Right cardiac atrium (tissue), 5 donors: Measurements from ENCODE around the gene ZFHX3. TPM values are rescaled to one million over a fixed set of nuclear protein-coding genes. Genes with fewer than 3 reads are reported as not detected.

ENCODE experiments used
- ATAC-seq, 2 donors: fragments of 200-7000 bp; cut with Tn5 transposase; one replicate each; pipeline versions ENCODE4 v1.8.0 to v1.9.1; 2020; ENCODE audit warnings: moderate library complexity in 2 of 2, mild to moderate bottlenecking in 1 of 2
- DNase-seq, 3 donors: peaks; one replicate each; pipeline ENCODE4 v3.0.0-alpha.2; 2020
- H3K27ac ChIP-seq: one replicate; pipeline ENCODE4 v1.5.1; 2013; ENCODE audit warnings: mild to moderate bottlenecking, low read length, control low read depth, moderate library complexity
- H3K27me3 ChIP-seq: one replicate; pipeline ENCODE4 v1.6.1; 2013; ENCODE audit not compliant: control insufficient read depth, insufficient read depth
- H3K4me1 ChIP-seq: one replicate; pipeline ENCODE4 v1.6.1; 2013; ENCODE audit warnings: low read length; ENCODE audit not compliant: control insufficient read depth, insufficient read depth
- H3K4me3 ChIP-seq: one replicate; pipeline ENCODE4 v1.5.1; 2013; ENCODE audit warnings: low read length, control low read depth
- H3K9me3 ChIP-seq: one replicate; pipeline ENCODE4 v1.6.1; 2013; ENCODE audit warnings: low read length; ENCODE audit not compliant: control insufficient read depth
- WGBS: extraction: QIAGEN DNeasy Blood & Tissue Kit; methylation state at CpG from one replicate; pipeline ENCODE4 v1.1.7; 2013; 5-methylcytosine and 5-hydroxymethylcytosine counted together
- intact Hi-C, 4 donors: fragments of 100-400 bp; cut with DNase I; formaldehyde crosslinking; loops; one replicate each; pipeline versions ENCODE4 v1.11.0 to v1.14.0; 2022 to 2023
- polyA plus RNA-seq: library from polyadenylated mRNA; stranded (reverse); fragments of 200-250 nt; gene quantifications from one replicate; pipeline ENCODE4 v1.2.3, GENCODE V29; 2013
- total RNA-seq, 4 donors: library from RNA; stranded (reverse); fragmentation: NEBNext Ultra II Directional; extraction: Animal tissue kit (Norgen Biotek cat#: 25700); gene quantifications; one replicate each; pipeline ENCODE4 v1.2.1, GENCODE V29; 2021
- donor health status: healthy with polysubstance abuse.
- donor health status: DM: no; HTN: yes; CAD: no.
- donor health status: DM: no; HTN: no; CAD: no.
- donor health status: DM: no; HTN: yes; CAD: no; lungs with severe emphysema.
- donor health status: DM: yes; HTN: yes; CAD: no.

ZFHX3 gene
- total and polyA plus RNA-seq, 5 donors: 4.3 to 18.2 (median 9.7) TPM

DNA sequence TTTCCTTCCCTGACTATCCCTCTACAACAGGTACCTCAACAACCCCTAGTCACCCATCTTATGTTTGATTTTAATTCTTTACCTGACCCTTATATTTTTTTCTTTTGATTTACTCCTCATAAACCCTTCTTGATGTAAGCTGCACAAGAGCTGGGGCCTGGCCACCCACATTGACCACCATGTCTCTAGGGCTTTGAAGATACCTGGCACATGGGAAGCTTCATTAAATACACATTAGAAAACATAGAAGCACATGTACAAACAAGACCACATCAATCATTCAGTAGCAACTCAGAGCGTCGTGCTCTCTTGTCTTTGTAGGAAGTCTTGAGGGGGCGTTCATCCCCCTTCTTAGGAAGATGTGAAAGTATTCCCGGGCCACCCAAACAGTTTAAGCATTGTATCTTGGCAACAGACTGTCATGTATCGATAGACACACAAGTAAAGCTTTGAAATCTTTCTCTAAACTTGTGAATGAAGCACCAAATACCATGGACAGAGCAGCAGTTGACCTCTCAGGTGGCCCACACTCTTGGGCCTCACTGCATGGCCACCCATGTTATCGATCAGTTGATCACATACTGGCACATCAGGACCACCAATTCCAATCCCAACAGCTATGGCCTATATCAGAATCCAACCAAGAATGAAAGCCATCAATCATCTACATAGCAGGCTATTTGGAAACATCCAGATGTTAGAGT, 183.6 kb downstream of the ZFHX3 start:
- no peak for DNase-seq
- H3K4me3 ChIP-seq: no peak overlapping the region
- H3K27ac ChIP-seq: no peak overlapping the region
- whole genome bisulfite sequencing: 92% methylated on average over 6 of the region's 6 CpGs
- H3K4me1 ChIP-seq: peaks cover 1% of the 10 kb centered on the region
- intact Hi-C loops: no loop called here
- ATAC-seq: no peak
- no peaks in the 10 kb centered on the region for H3K27me3 ChIP-seq
- no peaks in the 10 kb centered on the region for H3K9me3 ChIP-seq

DNA sequence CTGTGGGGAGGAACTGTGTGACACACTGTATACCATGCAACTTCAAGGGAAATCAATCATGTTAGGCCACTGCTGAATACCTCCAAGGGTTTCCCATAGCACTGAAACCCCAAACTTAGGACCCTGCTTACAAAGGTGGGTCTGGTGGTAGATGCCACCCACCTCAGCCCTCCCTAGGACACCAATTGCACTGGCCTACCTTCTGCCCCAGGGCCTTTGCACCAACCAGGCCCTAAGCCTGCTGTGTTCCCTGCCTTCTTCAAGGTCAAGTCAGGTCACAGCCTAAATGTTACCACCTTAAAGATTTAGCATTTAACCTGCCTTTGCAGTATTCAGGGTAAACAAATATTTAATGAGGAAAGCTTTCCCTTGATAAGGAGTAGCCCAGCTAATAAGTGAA, 185.8 kb downstream of the ZFHX3 start:
- DNase-seq: no peak
- ATAC-seq: no peak

DNA sequence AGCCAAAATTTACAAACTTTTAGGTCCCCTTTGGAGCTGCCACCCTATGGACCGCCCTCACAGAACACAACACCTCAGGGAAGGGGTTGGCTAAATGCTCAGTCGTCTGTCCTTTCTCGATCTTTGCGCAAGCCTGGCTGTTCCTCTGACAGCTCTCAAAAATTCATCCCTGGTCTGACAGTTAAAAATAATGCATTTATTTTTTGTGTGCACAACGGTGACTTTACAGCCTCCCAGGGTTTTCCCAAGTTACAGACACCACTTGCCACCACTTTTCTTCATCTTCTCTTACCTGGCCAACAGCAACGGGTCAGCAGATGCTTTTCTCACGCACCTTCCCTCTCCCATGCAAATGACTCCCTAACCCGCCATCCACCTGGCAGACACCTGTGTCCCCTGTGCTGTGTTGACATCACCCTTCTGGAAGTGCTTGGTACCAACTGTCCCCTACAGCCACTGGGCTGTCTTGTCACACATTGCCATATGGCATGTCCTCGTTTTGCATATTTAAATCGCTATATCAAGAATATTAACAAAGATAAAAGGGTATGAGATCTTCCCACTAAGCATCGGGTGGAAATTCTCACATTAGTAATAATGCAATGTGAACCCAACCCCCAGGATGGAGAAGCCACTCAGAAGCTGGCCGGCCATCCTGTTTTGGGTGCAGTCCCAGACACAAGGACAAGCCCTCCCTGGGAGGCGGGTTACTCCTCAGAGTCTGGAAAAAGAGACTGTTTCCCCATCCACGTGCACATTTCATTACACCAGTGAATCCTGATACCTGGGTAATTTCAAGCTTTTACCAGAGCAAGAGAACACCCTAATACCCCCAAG, 187.0 kb downstream of the ZFHX3 start:
- no peak overlapping the region for H3K27ac ChIP-seq
- ATAC-seq (no peak), DNase-seq (peak in 1 of 3 donors; percentile 59)
- H3K9me3 ChIP-seq: no peaks in the 10 kb centered on the region
- no peaks in the 10 kb centered on the region for H3K27me3 ChIP-seq
- peaks cover 1% of the 10 kb centered on the region for H3K4me1 ChIP-seq
- no peak overlapping the region for H3K4me3 ChIP-seq
- WGBS: 83% methylated on average over 14 of the region's 14 CpGs
- intact Hi-C loops: no loop called here

More for the DNA sequence above, 185.8 kb downstream of the ZFHX3 start:
- Histone ChIP-seq H3K27ac (no peak overlapping the region), H3K4me1 (peaks cover 1% of the 10 kb centered on the region), H3K27me3 (no peaks in the 10 kb centered on the region), H3K9me3 (no peaks in the 10 kb centered on the region), H3K4me3 (no peak overlapping the region)
- intact Hi-C loops: no loop called here

DNA sequence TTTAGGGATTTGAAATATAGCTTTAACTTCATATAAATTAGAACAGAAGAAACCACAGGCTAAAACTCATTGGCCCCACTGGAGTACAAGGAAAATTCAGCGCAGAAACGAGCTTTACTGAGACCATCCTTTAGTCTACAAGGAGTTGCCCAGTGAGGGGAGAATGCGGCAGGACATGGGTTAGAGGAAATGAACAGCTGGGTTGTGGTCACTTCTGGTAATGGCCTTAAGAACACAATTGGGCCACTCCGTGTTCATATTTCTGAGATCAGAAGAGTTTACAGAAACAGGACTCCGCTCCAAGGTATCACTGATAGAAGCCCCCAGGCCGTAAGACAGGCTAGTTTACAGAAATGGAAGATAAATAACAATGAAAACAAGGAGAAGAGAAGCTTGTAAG, 188.3 kb downstream of the ZFHX3 start:
- 94% methylated on average over 6 of the region's 6 CpGs for WGBS
- intact Hi-C loops: no loop called here
- Histone ChIP-seq H3K4me3 (no peak overlapping the region), H3K27me3 (no peaks in the 10 kb centered on the region), H3K4me1 (peaks cover 1% of the 10 kb centered on the region), H3K27ac (no peak overlapping the region), H3K9me3 (no peaks in the 10 kb centered on the region)
- no peak for DNase-seq
- ATAC-seq: no peak

DNA sequence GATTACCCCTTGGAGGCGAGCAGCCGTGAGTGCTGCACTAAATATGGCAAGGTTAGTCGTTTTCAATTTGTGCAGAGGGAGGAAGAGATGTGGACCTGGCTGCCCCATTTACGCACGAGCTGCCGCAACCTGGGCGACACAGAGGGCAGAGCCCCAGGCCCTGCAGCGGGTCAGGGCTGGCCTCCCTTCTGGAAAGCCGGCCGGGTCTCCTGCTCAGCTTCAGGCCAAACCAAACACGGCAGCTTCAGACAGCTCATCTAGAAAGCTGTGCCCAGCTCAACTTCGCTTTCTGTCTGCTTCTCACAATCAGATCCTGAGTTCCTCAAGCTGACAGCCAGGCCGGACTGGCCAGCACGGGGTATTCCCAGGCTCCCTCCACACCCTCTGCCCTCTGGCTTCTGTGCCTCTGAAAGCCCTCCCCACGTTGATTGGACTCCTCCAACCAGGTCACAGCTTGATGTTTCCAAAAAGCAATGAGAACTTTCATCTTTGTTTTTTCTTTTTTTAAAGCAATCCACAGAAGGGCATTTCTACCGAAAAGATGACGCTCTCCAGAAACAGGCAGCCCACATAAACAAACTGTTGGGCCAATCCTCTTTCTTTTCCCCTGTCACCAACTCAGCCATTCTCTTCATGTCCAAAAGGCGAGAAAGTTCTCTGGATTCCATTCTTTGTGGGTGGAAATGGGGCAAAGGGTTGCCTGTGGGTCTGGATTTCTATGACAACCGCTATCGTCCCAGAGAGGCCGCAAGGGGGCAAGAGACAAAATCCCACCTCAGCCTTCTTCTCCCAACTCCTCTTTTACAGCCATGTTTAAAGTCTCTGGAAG, 189.0 kb downstream of the ZFHX3 start:
- DNase-seq (peak; percentile 47 to 73 (median 69)), ATAC-seq (peak; percentile 79 to 82)
- peaks cover 5% of the 10 kb centered on the region for H3K4me1 ChIP-seq
- 57% methylated on average over 21 of the region's 21 CpGs for WGBS
- no peaks in the 10 kb centered on the region for H3K9me3 ChIP-seq
- peak overlapping the region; percentile 61 for H3K27ac ChIP-seq
- H3K27me3 ChIP-seq: no peaks in the 10 kb centered on the region
- H3K4me3 ChIP-seq: no peak overlapping the region
- intact Hi-C loops: no loop called here

DNA sequence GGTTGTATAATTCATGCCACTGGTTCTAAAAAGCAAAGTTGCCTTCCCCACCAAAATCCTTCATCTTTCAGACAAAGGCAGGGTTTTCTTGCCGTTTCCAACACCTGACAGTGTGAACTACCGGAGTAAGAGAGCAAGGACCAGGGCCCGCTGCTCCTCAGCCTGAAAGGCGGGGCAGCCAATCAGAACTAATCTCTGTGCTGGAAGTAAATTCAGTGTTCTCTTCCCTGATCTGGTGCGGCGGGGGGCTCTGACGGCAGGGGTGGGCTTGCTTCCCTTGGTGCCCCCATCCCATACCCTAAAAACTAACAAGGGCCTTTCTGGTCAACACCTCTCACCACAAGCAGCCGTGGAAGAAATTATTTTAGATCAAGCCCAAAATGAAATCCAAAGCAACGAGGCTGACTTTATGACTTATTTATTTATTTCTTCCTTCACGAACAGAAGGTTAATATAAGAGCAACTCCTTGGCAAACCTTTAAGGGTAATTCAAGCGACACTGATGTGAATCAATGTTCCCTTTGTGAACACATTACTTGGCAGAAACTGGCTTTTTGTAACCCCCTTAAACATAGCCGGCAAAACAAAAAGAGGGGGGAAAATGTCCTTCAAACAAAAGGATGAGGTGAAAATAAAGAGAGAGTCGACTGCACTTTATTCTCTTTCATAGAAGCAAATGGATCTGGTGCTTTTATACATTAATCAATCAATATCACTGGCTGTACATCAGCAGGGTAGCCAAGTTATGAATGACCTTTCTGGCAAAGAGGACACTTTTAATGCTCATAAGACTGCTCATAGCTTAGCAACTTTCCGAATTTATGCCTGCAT, 189.9 kb downstream of the ZFHX3 start:
- Histone ChIP-seq H3K4me3 (no peak overlapping the region), H3K9me3 (no peaks in the 10 kb centered on the region), H3K27ac (peak overlapping the region; percentile 61), H3K4me1 (peaks cover 5% of the 10 kb centered on the region), H3K27me3 (no peaks in the 10 kb centered on the region)
- ATAC-seq (no peak), DNase-seq (no peak)
- WGBS: 78% methylated on average over 14 of the region's 14 CpGs
- intact Hi-C loops: no loop called here

DNA sequence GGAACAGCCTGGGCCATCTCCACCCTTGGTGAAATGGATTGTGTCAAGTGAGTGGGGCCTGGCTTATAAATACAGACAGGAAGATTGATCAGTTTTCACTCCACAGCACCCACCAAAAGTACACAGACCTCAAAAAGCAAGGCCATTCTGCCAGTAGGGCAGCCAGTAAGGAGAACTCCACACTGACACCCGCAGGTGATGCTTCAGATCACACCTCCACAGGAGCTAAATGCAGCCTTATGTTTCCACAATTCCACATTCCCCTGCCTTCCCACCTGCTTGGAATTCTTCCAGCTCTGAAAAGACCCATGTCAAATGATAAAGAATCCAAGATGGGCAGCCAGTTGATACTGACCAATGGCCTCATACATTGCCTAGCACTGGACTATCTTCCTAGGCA, 191.1 kb downstream of the ZFHX3 start:
- DNase-seq (no peak), ATAC-seq (no peak)
- Histone ChIP-seq H3K27me3 (no peaks in the 10 kb centered on the region), H3K4me3 (no peak overlapping the region), H3K27ac (no peak overlapping the region), H3K4me1 (peaks cover 5% of the 10 kb centered on the region), H3K9me3 (no peaks in the 10 kb centered on the region)
- intact Hi-C loops: no loop called here
- 89% methylated on average over 1 of the region's 1 CpG for WGBS

DNA sequence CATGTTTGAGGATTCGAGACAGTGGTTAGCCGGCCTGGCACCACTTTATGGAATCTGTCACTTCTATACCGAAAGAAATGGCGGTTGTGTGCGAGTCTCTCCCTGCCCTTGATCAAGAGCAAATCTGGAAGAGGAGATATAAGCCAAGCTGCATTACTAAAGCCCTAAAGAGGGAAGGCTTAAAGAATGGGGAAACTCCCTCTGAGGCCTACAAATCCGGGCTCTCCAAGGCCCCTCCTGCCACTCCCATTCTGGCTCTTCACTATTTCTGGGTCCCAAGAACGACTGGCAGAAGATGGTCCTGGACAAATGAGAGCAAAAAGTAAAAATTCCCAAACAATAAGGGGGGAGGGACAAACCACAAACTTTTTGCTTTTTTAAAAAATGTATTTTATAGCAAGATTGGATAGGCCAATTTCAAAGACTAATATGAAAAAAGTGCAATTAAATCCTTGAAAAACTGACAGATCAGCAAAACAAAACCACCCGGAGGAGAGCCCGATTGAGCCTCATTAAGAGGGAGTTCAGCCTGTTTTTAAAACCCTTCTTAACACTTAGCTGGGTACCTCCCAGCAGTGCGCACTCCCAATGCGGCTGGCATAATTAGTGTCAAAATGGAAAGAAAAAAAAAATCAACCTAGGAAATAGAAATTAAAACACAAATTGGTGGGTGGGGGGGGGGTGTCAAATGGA, 193.5 kb downstream of the ZFHX3 start:
- DNase-seq: no peak
- Histone ChIP-seq H3K4me1 (peaks cover 9% of the 10 kb centered on the region), H3K9me3 (no peaks in the 10 kb centered on the region), H3K4me3 (no peak overlapping the region), H3K27ac (peak overlapping the region; percentile 17), H3K27me3 (no peaks in the 10 kb centered on the region)
- intact Hi-C loops: no loop called here
- 80% methylated on average over 11 of the region's 11 CpGs for WGBS
- no peak for ATAC-seq

DNA sequence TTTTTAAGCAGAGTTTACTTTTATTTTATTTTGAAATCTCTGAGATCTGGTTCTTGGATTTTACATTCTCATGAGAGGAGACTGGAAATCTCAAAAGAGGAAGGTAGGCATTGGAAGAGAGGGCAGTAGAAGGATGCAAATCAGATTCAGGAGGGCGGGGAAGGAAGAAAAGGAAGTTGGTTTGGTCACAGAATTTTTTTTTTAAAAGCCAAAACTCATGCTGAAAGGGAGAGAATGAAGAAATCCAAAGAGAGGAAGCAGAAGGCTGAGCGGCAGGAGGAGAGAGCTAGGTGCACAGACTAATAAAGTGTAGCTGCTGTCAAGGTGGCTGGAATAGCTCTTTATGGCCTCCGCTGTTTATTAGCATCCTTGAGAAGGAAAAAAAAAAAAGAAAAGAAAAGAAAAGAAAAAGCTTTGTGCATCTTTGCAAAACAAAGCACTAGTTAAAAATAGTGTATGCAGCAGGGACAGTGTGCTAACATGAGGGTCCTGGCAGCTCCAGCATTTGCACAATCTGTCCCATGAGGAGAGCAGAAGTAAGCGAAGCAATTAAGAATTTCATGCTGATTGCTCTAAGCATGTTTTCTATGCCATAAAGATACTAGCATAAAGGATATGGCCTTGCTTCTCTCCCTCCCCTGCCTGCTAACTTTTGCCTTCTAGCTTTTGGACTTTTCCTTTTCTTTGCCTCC, 194.2 kb downstream of the ZFHX3 start:
- peaks cover 15% of the 10 kb centered on the region for H3K4me1 ChIP-seq
- DNase-seq (no peak), ATAC-seq (no peak)
- no peaks in the 10 kb centered on the region for H3K9me3 ChIP-seq
- H3K4me3 ChIP-seq: no peak overlapping the region
- intact Hi-C loops: no loop called here
- WGBS: 67% methylated on average over 4 of the region's 4 CpGs
- no peaks in the 10 kb centered on the region for H3K27me3 ChIP-seq
- H3K27ac ChIP-seq: peak overlapping the region; percentile 17
